Uterus (tissue), 4 donors: Measurements from ENCODE around the gene FAM184A. TPM values are rescaled to one million over a fixed set of nuclear protein-coding genes. Genes with fewer than 3 reads are reported as not detected.

ENCODE experiments used
- DNase-seq, 2 donors: peaks; one replicate each; pipeline ENCODE4 v3.0.0-alpha.2; 2019 to 2020
- H3K27ac ChIP-seq, 2 donors: fragments of 200-600 bp; sonication (generic); 1 replicate in 1 of 2; 2 replicates in 1 of 2; pipeline ENCODE4 v1.5.1; 2016 to 2018
- H3K27me3 ChIP-seq, 2 donors: fragments of 200-600 bp; sonication (generic); one replicate each; pipeline ENCODE4 v1.5.1; 2018 to 2019; ENCODE audit warnings: control low read depth in 1 of 2
- H3K36me3 ChIP-seq, 2 donors: fragments of 200-600 bp; sonication (generic); one replicate each; pipeline ENCODE4 v1.5.1; 2019; ENCODE audit warnings: control low read depth in 1 of 2
- H3K4me1 ChIP-seq, 2 donors: fragments of 200-600 bp; sonication (generic); one replicate each; pipeline ENCODE4 v1.5.1; 2018 to 2019; ENCODE audit warnings: control low read depth in 1 of 2
- H3K4me3 ChIP-seq, 2 donors: fragments of 200-600 bp; sonication (generic); 1 replicate in 1 of 2; 2 replicates in 1 of 2; pipeline ENCODE4 v1.5.1; 2018 to 2019; ENCODE audit warnings: mild to moderate bottlenecking in 1 of 2
- H3K9me3 ChIP-seq, 2 donors: fragments of 200-600 bp; sonication (generic); one replicate each; pipeline ENCODE4 v1.5.1; 2019; ENCODE audit warnings: control low read depth in 1 of 2
- POLR2A ChIP-seq, 2 donors: fragments of 450-650 bp; IDR thresholded peaks; one replicate each; pipeline ENCODE4 v1.6.1; 2016; ENCODE audit warnings: antibody characterized with exemption in 2 of 2, mild to moderate bottlenecking in 1 of 2, moderate library complexity in 1 of 2
- intact Hi-C: fragments of 100-400 bp; cut with DNase I; formaldehyde crosslinking; loops from one replicate; pipeline ENCODE4 v1.15.1; 2023; ENCODE audit warnings: low total_unique reads
- total RNA-seq, 4 donors: library from RNA; depleted of rRNA in 3 of 4; stranded (reverse); fragments of >200 nt in 3 of 4; gene quantifications; one replicate each; pipeline versions ENCODE4 v1.1.0 to v1.2.4, GENCODE V29; 2014 to 2023
- TF ChIP-seq, protein P1 (sequence below), 4 experiments: fragments of 200-600 bp in 2 of 4; fragments of 450-650 bp in 2 of 4; sonication (generic) in 2 of 4; IDR thresholded peaks; one replicate each; pipeline ENCODE4 v1.5.1; 2016 to 2019; ENCODE audit warnings: antibody characterized with exemption in 4 of 4, mild to moderate bottlenecking in 2 of 4, moderate library complexity in 1 of 4
- donor health status: DM: yes; HTN: yes; CAD: no.

FAM184A gene
- total RNA-seq, 4 donors from 2014 or later, result 1.8 to 9.5 (median 5.1) TPM

DNA sequence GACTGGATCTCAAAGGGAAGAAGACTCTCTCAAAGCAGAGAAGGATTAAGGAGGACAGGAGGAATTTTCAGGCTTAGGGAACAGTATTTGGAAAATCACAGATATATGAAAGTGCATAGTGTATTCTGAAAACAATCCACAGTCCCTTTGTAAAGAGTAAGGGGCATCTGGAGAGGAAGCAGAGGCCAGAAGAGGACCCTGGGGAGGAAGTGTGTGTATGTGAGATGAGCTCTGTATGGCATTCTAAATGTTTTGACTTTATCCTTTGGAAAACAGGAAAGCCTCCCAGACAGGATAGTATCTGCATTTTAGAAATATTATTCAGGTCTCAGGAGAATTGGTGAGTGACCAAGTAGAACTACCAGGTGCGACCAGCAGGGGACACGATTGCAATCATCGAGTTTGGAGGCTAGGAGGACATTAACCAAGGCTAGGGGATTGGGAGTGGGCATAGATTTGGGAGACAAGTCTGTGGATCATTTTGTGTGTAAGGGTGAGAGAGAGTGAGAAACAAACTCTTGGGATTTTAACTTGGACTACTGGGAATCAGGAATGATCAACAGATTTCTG, 38.3 kb upstream of the FAM184A start:
- Histone ChIP-seq H3K36me3 (no peaks in the 10 kb centered on the region), H3K27ac (no peak overlapping the region), H3K27me3 (no peaks in the 10 kb centered on the region), H3K4me1 (no peaks in the 10 kb centered on the region), H3K9me3 (no peaks in the 10 kb centered on the region), H3K4me3 (no peak overlapping the region)
- no peak for TF ChIP-seq POLR2A (IDR thresholded peaks at IDR 0.05)
- TF ChIP-seq, protein P1, sequence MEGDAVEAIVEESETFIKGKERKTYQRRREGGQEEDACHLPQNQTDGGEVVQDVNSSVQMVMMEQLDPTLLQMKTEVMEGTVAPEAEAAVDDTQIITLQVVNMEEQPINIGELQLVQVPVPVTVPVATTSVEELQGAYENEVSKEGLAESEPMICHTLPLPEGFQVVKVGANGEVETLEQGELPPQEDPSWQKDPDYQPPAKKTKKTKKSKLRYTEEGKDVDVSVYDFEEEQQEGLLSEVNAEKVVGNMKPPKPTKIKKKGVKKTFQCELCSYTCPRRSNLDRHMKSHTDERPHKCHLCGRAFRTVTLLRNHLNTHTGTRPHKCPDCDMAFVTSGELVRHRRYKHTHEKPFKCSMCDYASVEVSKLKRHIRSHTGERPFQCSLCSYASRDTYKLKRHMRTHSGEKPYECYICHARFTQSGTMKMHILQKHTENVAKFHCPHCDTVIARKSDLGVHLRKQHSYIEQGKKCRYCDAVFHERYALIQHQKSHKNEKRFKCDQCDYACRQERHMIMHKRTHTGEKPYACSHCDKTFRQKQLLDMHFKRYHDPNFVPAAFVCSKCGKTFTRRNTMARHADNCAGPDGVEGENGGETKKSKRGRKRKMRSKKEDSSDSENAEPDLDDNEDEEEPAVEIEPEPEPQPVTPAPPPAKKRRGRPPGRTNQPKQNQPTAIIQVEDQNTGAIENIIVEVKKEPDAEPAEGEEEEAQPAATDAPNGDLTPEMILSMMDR (IDR thresholded peaks at IDR 0.05), result no peak
- no peak for DNase-seq
- intact Hi-C loops, result no loop called here

DNA sequence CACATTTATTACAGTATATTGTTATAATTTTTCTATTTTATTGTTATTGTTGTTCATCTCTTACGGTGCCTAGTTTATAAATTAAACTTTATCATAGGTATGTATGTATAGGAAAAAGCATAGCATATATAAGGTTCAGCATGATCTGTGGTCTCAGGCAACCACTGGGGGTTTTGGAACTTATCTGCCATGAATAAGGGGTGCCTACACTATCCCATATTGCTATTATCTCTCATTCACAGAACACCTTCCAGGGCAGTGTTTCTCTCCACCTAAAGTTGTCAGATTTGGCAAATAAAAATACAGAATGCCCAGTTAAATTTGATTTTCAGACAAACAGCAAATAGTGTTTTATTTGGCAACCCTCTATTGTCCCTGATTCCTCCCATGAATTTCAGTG, 35.5 kb upstream of the FAM184A start:
- Histone ChIP-seq H3K36me3 (no peaks in the 10 kb centered on the region), H3K4me1 (no peaks in the 10 kb centered on the region), H3K27ac (no peak overlapping the region), H3K4me3 (no peak overlapping the region), H3K9me3 (no peaks in the 10 kb centered on the region), H3K27me3 (no peaks in the 10 kb centered on the region)
- no peak for TF ChIP-seq POLR2A (IDR thresholded peaks at IDR 0.05)
- TF ChIP-seq, protein P1 (IDR thresholded peaks at IDR 0.05), result no peak
- intact Hi-C loops, result no loop called here
- DNase-seq, result no peak

DNA sequence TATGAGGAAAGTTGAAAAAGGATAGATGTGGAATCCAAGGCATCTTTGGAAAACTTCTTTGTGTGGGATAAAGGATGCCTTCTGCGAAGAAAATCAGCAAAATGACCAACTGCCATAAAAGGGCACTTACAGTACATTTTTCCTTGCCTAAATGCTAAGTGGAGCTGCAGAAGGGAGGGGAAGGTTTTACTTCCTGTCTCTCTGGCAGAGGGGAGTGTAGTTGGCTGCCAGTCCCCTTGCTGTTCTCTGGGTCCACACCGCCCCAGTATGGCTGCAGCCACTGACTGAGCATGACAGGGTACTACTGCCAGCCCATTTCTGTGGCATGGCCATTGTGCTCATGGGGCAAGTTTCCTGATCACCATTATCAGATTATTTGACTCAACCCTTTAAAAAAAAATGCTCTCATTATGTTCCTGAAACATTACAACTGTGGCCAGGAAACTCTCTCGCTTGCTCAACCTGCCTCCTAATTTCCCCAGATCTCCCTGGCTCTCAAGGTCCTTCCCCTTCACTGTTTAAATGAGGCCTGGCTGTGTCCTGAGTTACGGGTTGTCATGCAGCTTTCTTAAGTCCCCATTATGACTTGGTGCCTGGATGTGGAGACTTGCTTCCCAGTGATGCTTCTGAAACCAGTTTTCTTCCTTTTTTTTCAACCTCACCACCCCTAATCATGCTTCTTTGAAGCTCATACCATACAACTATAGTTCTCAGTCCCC, 34.5 kb upstream of the FAM184A start:
- intact Hi-C loops, result no loop called here
- Histone ChIP-seq H3K27me3 (no peaks in the 10 kb centered on the region), H3K9me3 (no peaks in the 10 kb centered on the region), H3K27ac (no peak overlapping the region), H3K4me1 (no peaks in the 10 kb centered on the region), H3K36me3 (no peaks in the 10 kb centered on the region), H3K4me3 (no peak overlapping the region)
- DNase-seq, result no peak
- no peak for TF ChIP-seq POLR2A (IDR thresholded peaks at IDR 0.05)
- TF ChIP-seq, protein P1 (IDR thresholded peaks at IDR 0.05), result no peak

DNA sequence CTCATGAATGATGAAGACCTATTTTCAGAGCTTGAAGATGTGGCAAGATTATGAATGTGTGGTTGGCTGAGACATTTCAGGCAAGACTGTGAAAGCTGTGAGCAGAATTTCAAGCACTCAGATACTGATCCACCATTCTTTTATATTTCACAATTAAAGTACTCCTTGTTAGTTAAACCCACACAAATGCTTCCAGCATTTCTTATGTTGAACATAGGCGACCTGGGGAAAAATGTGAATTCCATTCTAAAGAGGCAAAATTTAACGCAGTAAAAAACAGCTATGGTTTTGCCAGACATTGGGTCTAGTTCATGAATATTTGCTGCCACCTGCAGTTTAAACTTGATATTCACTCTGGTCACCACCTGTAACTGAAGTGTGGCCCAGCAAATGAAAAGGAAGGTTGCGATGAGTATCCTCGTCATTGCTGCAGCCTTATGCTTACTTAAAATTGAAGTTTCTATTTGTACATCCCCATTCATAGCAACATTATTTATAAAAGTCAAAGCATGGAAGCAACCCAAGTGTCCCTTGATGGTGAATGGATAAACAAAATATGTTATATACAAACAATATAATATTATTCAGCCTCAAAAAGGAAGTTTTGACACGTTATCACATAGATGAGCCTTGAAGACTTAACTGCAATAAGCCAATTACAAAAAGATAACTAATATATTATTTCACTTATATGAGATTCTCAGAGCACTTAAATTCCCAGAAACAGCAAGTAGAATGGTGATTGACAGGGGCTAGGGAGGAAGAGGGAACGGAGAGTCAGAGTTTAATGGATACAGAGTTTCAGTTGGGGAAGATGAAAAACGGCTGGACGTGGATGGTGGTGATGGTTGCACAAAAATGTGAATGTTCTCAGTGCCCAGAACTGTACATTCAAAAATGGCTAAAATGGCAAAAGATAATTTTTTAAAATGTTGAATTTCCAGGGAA, 32.4 kb upstream of the FAM184A start:
- Histone ChIP-seq H3K36me3 (no peaks in the 10 kb centered on the region), H3K9me3 (no peaks in the 10 kb centered on the region), H3K27me3 (no peaks in the 10 kb centered on the region), H3K27ac (no peak overlapping the region), H3K4me3 (no peak overlapping the region), H3K4me1 (no peaks in the 10 kb centered on the region)
- no peak for TF ChIP-seq POLR2A (IDR thresholded peaks at IDR 0.05)
- TF ChIP-seq, protein P1 (IDR thresholded peaks at IDR 0.05), result peak; percentile 59 to 81 (median 74)
- intact Hi-C loops, result no loop called here
- peak; percentile 20 to 33 for DNase-seq
